Stimulated activated CD8-positive, alpha-beta memory T cell treated with anti-CD3 and anti-CD28 coated beads, Interleukin-15, amount 100 ng/mL, for 4 hours (primary cell): Measurements from ENCODE around the gene TEAD2.
"Not testable (repeated sequence)": the region's sequence is repeated elsewhere in the genome, so short reads cannot be mapped to it uniquely, and the experiment has no call there.

ENCODE experiments used
- DNase-seq, 2 donors: peaks; one replicate each; pipeline ENCODE4 v3.0.0-alpha.2; 2020; ENCODE audit warnings: low read depth in 2 of 2

The TEAD2 gene

DNA sequence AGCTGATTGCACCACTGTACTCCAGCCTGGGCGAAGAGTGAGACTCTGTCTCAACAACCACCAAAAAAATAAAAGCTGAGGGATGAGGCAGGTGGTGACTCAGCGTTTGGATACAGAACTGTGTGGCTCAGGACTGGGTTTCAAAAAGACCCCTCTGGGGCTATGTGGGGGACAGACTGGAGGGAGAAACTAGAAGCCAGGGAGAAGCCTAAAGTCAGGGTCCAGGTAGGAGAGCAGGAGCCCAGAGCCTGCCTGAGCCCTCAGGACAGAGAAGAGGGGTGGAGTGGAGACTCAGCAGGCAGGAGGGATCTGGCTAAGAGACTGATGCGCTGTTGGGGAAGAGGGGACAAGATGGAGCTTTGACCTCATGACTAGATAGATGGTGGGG lies 28.8 kb downstream of the TEAD2 start:
- DNase-seq = no peak

- not testable (repeated sequence) for DNase-seq
These were observed 29.4 kb downstream of the TEAD2 start for GRCh38 chr19:49332691-49333417.

DNA sequence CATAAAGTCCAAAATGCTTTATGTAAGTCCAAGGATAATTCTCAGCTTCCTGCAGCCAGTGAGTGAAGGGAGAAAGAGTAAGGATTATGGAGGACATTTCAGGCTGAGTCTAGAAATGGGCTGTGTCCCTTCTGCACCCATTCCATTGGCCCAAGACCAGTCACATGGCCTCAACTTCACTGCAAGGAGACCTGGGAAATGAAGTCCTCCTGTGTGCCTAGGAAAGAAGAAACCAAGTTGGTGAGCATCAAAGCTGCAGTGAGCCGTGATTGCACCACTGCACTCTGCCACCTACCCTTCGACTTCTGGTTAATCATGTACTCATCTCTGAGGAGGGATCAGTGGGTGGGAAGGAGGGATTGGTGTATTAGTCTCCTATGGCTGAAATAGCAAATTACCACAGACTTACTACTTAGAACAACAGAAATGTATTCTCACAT lies 30.6 kb downstream of the TEAD2 start:
- peak in 1 of 2 donors; percentile 42 for DNase-seq

DNA sequence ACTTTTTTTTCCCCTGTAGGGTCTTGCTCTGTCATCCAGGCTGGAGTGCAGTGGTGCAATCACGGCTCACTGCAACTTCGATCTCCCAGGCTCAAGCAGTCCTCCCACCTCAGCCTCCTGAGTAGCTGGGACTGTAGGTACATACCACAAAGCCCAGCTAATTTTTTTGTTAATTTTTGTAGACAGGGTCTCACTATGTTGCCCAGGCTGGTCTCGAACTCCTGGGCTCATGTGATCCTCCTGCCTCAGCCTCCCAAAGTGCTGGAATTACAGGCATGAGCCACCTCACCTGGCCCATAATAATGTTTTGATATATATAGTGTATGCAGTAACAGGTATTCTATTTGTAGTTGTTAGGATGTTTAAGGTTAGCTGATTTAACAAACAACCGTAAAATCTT lies 31.0 kb downstream of the TEAD2 start:
- not testable (repeated sequence) for DNase-seq

DNA sequence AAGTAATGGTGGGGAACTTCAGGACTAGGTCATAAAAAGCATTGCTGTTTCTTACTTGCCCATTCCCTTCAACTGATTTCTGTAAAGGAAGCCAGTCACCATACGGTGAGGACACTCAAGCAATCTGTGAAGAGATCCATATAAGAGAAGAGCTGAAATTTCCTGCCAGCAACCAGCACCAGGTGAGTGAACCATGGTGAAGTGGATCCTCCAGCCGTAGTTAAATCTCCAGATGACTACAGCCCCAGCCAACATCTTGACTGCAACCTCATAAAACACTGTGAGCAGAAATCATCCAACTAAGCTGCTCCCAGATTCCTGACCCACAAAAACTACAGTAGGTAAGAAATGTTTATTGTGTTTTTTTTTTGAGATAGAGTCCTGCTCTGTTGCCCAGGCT lies 33.5 kb downstream of the TEAD2 start:
- no peak for DNase-seq

GRCh38 chr19:49327878-49328544 lies 34.2 kb downstream of the TEAD2 start:
- peak in 1 of 2 donors; percentile 21 for DNase-seq

- no peak for DNase-seq
These were observed 36.0 kb downstream of the TEAD2 start for GRCh38 chr19:49326165-49326704.

DNA sequence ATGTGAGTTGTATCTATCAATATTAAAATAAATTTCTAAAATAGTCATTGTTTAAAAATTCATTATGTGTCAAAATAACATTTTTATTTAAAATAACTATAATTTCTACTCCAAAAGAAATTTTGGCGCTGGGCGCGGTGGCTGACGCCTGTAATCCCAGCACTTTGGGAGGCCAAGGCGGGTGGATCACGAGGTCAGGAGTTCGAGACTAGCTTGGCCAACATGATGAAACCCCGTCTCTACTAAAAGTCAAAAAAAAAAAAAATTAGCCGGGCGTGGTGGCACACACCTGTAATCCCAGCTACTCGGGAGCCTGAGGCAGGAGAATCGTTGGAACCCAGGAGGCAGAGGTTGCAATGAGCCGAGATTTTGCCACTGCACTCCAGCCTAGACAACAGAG lies 36.5 kb downstream of the TEAD2 start:
- not testable (repeated sequence) for DNase-seq

DNA sequence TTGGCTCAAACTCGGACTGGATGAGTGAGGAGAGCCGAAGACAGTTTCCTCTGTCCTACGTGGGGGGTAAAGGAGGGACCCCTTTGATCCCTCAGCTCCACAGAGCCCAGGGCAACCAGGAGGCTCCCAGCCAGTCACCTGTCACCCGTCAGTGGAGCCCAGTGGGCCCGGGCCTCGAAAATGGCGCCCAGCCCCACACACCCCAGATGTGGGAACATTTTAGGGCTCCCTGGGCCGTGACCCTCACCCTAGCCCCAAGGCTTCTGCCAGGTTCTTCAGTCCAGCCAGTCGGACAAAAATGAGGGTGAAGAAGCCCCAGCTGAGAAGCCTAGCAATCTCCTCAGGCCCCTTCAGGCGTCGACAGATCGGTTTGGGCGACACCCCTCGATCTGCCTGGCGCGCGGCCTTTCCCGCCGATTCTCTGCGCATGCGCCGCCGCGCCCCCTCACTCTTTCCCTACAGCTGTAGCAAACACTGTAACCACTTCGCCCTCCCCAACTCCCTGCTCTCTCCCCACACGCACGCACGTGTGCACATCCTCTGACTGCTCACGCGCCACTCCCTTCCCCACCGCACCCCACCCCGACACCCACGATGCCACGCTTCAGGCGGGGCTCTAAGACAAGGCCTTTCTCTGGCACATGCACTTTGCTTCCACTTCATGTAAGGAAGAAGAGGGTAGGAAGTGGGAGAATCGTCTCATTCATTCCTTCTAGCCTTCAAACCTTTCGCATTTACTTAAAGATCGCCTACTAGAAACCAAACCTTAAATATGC lies 37.2 kb downstream of the TEAD2 start, which contains the start of gene SLC6A16:
SLC6A16 (minus strand) TSS at position 391 of the 776 bp plus-strand sequence. CDS start 13,844 bp downstream, outside the sequence.
- DNase-seq = no peak

GRCh38 chr19:49318296-49318695 lies 43.9 kb downstream of the TEAD2 start:
- DNase-seq = no peak

DNA sequence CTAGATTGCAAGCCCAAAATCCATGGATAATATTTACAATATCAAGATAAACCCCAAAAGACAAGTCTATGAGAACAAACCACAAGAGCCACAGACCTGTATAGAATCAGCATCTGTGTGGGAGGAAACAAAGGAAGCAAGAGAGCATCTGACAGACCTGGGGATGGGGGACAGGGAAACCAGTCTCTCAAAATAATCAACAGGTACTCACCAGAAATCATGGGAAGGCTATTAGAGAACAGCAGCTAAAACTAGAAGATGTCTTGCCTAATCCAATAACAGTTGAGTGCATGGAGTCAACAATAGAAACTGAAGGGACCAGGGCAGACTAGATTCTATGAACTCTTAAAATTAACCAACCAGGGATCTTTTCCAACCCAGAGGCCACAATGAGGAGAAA lies 45.9 kb downstream of the TEAD2 start:
- DNase-seq = no peak

GRCh38 chr19:49315111-49315510 lies 47.1 kb downstream of the TEAD2 start:
- no peak for DNase-seq

DNA sequence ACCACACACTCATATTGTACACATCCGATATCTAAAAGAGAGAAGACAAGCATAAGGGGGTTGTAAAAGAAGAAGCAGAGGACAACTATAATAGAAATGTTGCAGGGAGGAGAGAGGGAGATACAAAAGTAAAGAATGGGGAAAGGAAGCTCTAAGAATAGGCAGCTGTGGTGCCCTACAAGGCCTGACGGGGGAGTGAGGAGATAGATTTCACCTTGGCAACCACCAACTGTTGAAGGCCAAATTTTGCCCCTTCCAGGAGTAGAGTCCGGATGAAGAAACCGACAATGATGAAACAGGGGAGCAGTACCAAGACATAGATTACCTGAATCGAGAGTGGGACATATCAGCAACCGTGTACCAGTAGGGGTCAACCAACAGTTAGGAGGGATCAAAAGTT lies 53.1 kb downstream of the TEAD2 start:
- DNase-seq = no peak

- not testable (repeated sequence) for DNase-seq
These were observed 55.5 kb downstream of the TEAD2 start for GRCh38 chr19:49306734-49307133.

DNA sequence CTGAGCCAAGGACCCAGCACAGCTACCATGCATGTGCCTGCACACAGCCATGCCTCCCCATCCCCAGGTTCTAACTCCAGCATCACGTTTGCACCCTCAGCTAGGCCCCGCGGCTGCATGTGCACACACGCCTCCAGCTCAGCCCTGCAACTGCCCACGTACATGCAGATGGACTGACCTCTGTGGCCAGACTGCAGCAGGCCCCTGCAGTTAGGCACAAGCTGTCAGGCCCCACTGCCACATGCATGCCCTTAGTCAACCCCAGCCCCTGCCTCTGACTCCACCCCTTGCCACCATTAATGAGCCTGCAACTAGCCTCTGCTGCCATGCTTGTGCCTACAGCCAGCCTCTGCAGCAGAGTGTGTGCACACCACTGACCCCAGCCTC lies 60.4 kb downstream of the TEAD2 start:
- no peak for DNase-seq

- DNase-seq = peak; percentile 36 to 58
These were observed 60.9 kb downstream of the TEAD2 start for GRCh38 chr19:49301165-49301865.

DNA sequence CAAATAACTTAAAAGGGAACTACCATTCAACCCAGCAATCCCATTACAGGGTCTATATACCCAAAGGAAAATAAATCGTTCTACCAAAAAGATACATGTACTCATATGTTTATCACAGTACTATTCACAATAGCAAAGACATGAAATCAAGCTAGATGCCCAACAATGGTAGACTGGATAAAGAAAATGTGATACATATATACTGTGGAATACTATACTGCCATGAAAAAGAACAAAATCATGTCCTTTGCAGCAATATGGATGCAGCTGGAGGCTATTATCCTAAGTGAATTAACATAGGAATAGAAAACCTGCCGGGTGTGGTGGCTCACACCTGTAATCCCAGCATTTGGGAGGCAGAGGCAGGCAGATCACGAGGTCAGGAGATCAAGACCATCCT lies 63.6 kb downstream of the TEAD2 start:
- not testable (repeated sequence) for DNase-seq

DNA sequence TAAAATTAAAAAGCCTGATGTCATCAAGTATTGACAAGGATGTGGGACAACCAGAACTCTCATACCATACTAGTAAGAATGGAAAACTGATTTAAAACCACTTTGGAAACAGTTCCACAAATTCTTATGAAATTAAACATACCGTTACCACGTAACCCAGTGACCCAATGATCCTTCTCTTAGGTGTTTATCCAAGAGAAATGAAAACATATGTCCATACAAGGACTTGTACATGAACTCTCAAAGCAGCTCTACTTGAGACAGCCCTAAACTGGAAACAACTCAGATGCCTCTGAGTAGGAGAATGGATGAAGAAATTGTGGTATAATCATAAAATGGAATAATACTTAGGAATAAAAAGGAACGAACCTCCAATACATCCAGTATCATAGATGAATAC lies 64.8 kb downstream of the TEAD2 start:
- no peak for DNase-seq

GRCh38 chr19:49295208-49295880 lies 66.9 kb downstream of the TEAD2 start:
- DNase-seq = no peak

DNA sequence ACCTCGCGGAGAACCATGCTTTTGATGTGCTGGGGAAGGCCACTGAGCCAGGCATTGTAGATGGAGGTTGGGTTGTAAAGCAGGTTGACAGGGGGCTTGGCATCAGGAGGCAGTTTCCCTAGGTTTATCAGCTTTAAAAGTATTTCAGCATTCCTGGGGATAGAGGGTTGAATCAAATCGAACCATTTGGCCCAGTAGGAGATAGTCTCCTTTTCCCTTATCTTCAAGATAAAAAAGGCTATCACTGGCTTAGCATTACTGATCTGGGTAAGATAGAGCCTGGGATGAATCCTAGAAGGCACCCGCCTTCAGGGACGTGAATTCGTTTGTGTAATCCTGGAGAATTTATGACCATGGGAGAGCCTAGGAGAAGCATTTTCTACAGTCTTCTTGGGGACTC lies 67.8 kb downstream of the TEAD2 start:
- DNase-seq = no peak
